Natural killer cell (primary cell): Measurements from ENCODE around the gene ZNF446. TPM values are rescaled to one million over a fixed set of nuclear protein-coding genes. Genes with fewer than 3 reads are reported as not detected.

Experiments
- ATAC-seq, 3 donors: fragments of 150-1000 bp in 2 of 3; fragments of 200-7000 bp in 1 of 3; cut with Tn5 transposase; 1 replicate in 1 of 3; 2 replicates in 2 of 3; pipeline ENCODE4 v1.10.0; 2021; ENCODE audit warnings: mild to moderate bottlenecking in 2 of 3, moderate library complexity in 2 of 3
- DNase-seq, 2 donors: peaks; one replicate each; pipeline versions ENCODE4 v3.0.0 to v3.0.0-alpha.2; 2013 to 2021; ENCODE audit warnings: mixed read lengths in 1 of 2
- H3K27ac ChIP-seq: one replicate; pipeline ENCODE4 v1.5.1; 2013; ENCODE audit warnings: mild to moderate bottlenecking, low read length
- H3K27me3 ChIP-seq: one replicate; pipeline ENCODE4 v1.6.1; 2013; ENCODE audit warnings: low read length; ENCODE audit not compliant: control insufficient read depth, insufficient read depth
- H3K36me3 ChIP-seq: one replicate; pipeline ENCODE4 v1.6.1; 2013; ENCODE audit warnings: low read length; ENCODE audit not compliant: control insufficient read depth, insufficient read depth
- H3K4me1 ChIP-seq: one replicate; pipeline ENCODE4 v1.6.1; 2013; ENCODE audit warnings: low read length; ENCODE audit not compliant: control insufficient read depth, insufficient read depth
- H3K4me3 ChIP-seq: one replicate; pipeline ENCODE4 v1.5.1; 2013; ENCODE audit warnings: low read length
- H3K9me3 ChIP-seq: one replicate; pipeline ENCODE4 v1.6.1; 2013; ENCODE audit warnings: low read length; ENCODE audit not compliant: control insufficient read depth, insufficient read depth
- H3K27ac Mint-ChIP-seq, 2 donors: one replicate each; pipeline ENCODE4 v1.8.0; 2022; ENCODE audit warnings: mild to moderate bottlenecking in 2 of 2, mixed read lengths in 2 of 2, moderate library complexity in 1 of 2
- H3K27me3 Mint-ChIP-seq, 2 donors: one replicate each; pipeline ENCODE4 v1.8.0; 2022; ENCODE audit warnings: low read depth in 2 of 2, mixed read lengths in 2 of 2
- H3K36me3 Mint-ChIP-seq: one replicate; pipeline ENCODE4 v1.8.0; 2022; ENCODE audit warnings: mixed read lengths
- H3K4me1 Mint-ChIP-seq, 2 donors: one replicate each; pipeline ENCODE4 v1.8.0; 2022; ENCODE audit warnings: mixed read lengths in 2 of 2
- H3K4me3 Mint-ChIP-seq: one replicate; pipeline ENCODE4 v1.8.0; 2022; ENCODE audit warnings: mild to moderate bottlenecking, moderate library complexity, mixed read lengths
- H3K9me3 Mint-ChIP-seq, 2 donors: one replicate each; pipeline ENCODE4 v1.8.0; 2022; ENCODE audit warnings: mixed read lengths in 2 of 2
- WGBS: methylation state at CpG from one replicate; pipeline ENCODE4 v1.1.7; 2013; ENCODE audit warnings: missing lambda C conversion rate; ENCODE audit not compliant: insufficient coverage; 5-methylcytosine and 5-hydroxymethylcytosine counted together
- intact Hi-C: fragments of 100-400 bp; cut with micrococcal nuclease; formaldehyde crosslinking; loops from one replicate; pipeline ENCODE4 v1.14.2; 2022
- total RNA-seq, 4 donors: library from RNA; stranded (reverse); fragments of 120-200 nt in 1 of 4; gene quantifications; one replicate each; pipeline versions ENCODE4 v1.2.3 to v1.2.4, GENCODE V29; 2013 to 2022
- TF ChIP-seq, protein P1 (sequence below): fragments of 200-600 bp; IDR thresholded peaks from one replicate; pipeline ENCODE4 v1.8.0; 2022; ENCODE audit warnings: antibody characterized with exemption

The ZNF446 gene
- total RNA-seq, 3 donors from 2014 or later (not counting 1 experiment from before 2014, with no cell fraction given): 11.9 to 14.5 (median 13.5) TPM

DNA sequence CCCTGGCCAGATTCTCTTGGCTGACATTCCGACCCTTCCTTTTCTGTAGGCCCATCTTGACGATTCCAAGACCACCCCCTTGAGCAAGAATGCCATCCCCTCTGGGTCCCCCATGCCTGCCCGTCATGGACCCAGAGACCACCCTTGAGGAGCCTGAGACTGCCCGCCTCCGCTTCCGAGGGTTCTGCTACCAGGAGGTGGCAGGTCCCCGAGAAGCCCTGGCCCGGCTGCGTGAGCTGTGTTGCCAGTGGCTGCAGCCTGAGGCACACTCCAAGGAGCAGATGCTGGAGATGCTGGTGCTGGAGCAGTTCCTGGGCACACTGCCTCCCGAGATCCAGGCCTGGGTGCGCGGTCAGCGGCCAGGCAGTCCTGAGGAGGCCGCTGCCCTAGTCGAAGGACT is 978 bp downstream of the ZNF446 start:
- peak overlapping the region; percentile 90 for H3K27ac ChIP-seq
- peaks cover 12% of the 10 kb centered on the region for H3K36me3 ChIP-seq
- peaks cover 21% of the 10 kb centered on the region for H3K4me1 ChIP-seq
- peak overlapping the region; percentile 94 to 99 for H3K27ac Mint-ChIP-seq
- no peak for ATAC-seq
- H3K27me3 ChIP-seq: no peaks in the 10 kb centered on the region
- H3K4me3 Mint-ChIP-seq: peak overlapping the region; percentile 93
- peaks cover 8 to 18% of the 10 kb centered on the region in 2 donors for H3K4me1 Mint-ChIP-seq
- no peaks in the 10 kb centered on the region for H3K36me3 Mint-ChIP-seq
- no peak overlapping the region for H3K4me3 ChIP-seq
- H3K9me3 Mint-ChIP-seq: no peaks in the 10 kb centered on the region
- no peaks in the 10 kb centered on the region for H3K9me3 ChIP-seq
- TF ChIP-seq, protein P1, sequence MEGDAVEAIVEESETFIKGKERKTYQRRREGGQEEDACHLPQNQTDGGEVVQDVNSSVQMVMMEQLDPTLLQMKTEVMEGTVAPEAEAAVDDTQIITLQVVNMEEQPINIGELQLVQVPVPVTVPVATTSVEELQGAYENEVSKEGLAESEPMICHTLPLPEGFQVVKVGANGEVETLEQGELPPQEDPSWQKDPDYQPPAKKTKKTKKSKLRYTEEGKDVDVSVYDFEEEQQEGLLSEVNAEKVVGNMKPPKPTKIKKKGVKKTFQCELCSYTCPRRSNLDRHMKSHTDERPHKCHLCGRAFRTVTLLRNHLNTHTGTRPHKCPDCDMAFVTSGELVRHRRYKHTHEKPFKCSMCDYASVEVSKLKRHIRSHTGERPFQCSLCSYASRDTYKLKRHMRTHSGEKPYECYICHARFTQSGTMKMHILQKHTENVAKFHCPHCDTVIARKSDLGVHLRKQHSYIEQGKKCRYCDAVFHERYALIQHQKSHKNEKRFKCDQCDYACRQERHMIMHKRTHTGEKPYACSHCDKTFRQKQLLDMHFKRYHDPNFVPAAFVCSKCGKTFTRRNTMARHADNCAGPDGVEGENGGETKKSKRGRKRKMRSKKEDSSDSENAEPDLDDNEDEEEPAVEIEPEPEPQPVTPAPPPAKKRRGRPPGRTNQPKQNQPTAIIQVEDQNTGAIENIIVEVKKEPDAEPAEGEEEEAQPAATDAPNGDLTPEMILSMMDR: no peak
- WGBS: 95% methylated on average over 14 of the region's 15 CpGs
- intact Hi-C loops: no loop called here
- no peak for DNase-seq
- H3K27me3 Mint-ChIP-seq: no peaks in the 10 kb centered on the region

DNA sequence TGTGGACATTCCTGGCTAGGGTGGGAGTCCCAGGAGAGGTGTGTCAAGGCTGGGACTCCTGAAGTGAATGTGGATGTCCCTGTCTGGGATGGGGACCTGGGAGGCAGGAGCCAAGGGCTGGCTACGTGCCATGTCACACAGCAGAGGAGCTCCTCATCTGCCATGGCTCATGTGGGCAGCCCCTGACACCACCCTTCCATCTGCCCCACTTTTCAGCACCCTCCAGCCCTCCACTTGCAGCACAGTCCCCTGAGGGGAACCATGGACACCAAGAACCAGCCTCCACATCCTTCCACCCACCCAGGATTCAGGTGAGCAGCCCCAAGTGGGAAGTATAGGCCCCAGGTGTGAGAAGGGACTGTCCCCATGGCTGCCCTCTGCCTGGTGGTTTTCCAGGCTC is 1.7 kb downstream of the ZNF446 start:
- Histone ChIP-seq H3K36me3 (peaks cover 4% of the 10 kb centered on the region), H3K4me1 (peaks cover 21% of the 10 kb centered on the region), H3K4me3 (no peak overlapping the region), H3K27ac (no peak overlapping the region), H3K9me3 (no peaks in the 10 kb centered on the region), H3K27me3 (no peaks in the 10 kb centered on the region)
- Mint-ChIP-seq H3K27ac (no peak overlapping the region), H3K4me3 (no peak overlapping the region), H3K4me1 (peaks cover 8 to 18% of the 10 kb centered on the region in 2 donors), H3K27me3 (no peaks in the 10 kb centered on the region), H3K9me3 (no peaks in the 10 kb centered on the region), H3K36me3 (no peaks in the 10 kb centered on the region)
- intact Hi-C loops: no loop called here
- DNase-seq: no peak
- ATAC-seq: no peak
- WGBS: 100% methylated on average over 1 of the region's 1 CpG
- TF ChIP-seq, protein P1: no peak

DNA sequence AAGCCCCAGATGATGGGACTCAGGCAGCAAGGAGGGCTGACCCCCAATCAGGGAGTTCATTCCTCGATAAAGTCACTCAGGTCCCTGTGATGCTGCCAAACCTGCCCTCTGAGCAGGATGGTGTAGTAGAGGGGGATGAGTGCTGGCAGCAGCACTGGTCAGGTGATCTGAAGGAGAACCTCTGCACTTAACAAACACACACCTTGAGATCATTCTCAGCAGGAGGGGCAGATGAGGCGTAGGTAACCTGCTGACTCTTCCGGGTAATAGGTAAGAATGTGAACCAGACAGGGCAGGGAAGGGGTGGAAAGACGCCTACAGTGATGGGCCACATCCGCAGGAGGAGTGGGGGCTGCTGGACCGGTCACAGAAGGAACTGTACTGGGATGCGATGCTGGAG is 3.2 kb downstream of the ZNF446 start:
- H3K4me3 ChIP-seq: no peak overlapping the region
- no peaks in the 10 kb centered on the region for H3K9me3 ChIP-seq
- H3K27me3 ChIP-seq: no peaks in the 10 kb centered on the region
- peaks cover 21% of the 10 kb centered on the region for H3K4me1 ChIP-seq
- H3K27ac ChIP-seq: no peak overlapping the region
- Mint-ChIP-seq H3K27me3 (no peaks in the 10 kb centered on the region), H3K36me3 (no peaks in the 10 kb centered on the region), H3K4me1 (peaks cover 8 to 18% of the 10 kb centered on the region in 2 donors), H3K27ac (no peak overlapping the region), H3K9me3 (no peaks in the 10 kb centered on the region), H3K4me3 (no peak overlapping the region)
- TF ChIP-seq, protein P1: no peak
- intact Hi-C loops: no loop called here
- ATAC-seq (no peak), DNase-seq (no peak)
- 96% methylated on average over 7 of the region's 7 CpGs for WGBS
- H3K36me3 ChIP-seq: peaks cover 2% of the 10 kb centered on the region

DNA sequence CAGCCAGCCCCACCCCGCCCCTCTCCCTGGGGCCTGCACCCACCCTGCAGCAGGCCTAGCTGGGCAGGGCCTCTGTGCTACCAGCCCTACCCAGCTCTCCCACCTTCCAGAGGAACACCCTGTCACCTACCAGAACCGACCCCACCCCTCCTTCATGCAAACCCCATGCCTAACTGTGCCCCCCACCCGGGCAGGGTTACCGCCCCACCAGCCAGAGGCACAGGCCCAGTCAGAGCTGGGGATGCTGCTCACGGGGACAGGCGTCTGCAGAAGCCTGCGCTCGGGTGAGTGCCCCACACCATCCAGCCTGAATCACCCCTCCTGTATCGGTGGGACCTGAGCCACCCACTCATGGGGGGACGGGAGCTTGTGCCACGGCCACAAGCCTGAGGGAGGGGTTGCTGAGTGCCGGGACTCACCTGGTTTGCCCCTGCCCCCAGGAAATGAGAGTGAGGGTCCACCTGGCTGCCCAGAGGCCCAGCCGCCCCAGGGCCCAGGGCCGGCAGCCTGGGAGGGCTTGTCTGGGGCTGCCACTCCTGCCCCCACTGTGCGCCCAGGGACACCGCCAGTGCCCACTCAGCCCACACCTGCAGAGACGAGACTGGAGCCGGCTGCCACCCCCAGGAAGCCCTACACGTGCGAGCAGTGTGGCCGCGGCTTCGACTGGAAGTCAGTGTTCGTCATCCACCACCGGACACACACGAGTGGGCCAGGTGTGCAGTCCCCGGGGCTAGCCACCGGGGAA is 3.8 kb downstream of the ZNF446 start:
- H3K27me3 Mint-ChIP-seq: no peaks in the 10 kb centered on the region
- H3K9me3 Mint-ChIP-seq: no peaks in the 10 kb centered on the region
- peaks cover 2% of the 10 kb centered on the region for H3K36me3 ChIP-seq
- H3K4me1 ChIP-seq: peaks cover 19% of the 10 kb centered on the region
- H3K9me3 ChIP-seq: no peaks in the 10 kb centered on the region
- no peaks in the 10 kb centered on the region for H3K27me3 ChIP-seq
- H3K4me3 ChIP-seq: no peak overlapping the region
- TF ChIP-seq, protein P1: no peak
- 89% methylated on average over 28 of the region's 28 CpGs for whole genome bisulfite sequencing
- ATAC-seq (no peak), DNase-seq (no peak)
- intact Hi-C loops: no loop called here
- no peak overlapping the region for H3K27ac Mint-ChIP-seq
- no peak overlapping the region for H3K27ac ChIP-seq
- H3K4me1 Mint-ChIP-seq: peaks cover 8 to 18% of the 10 kb centered on the region in 2 donors
- H3K4me3 Mint-ChIP-seq: no peak overlapping the region
- H3K36me3 Mint-ChIP-seq: no peaks in the 10 kb centered on the region
